ENCODE measurements around the gene GGNBP2.

Gene GGNBP2

GRCh38 chr17:36628576-36628975 lies 83.9 kb downstream of the GGNBP2 start:
- H3K9me3 Mint-ChIP-seq: no peaks in the 10 kb centered on the region
- no peaks in the 10 kb centered on the region for H3K36me3 Mint-ChIP-seq (ENCODE audit: low read depth)
- no peak overlapping the region for H3K27ac Mint-ChIP-seq
- peaks cover 9% of the 10 kb centered on the region for H3K27me3 Mint-ChIP-seq
- H3K4me1 Mint-ChIP-seq (ENCODE audit: low read depth): peaks cover 6% of the 10 kb centered on the region
- intact Hi-C loops (cut with micrococcal nuclease): loop anchor here (10.0 kb wide), 1 partner anchor 746 kb away; the partner anchor contains the start of gene C17orf78
- H3K4me3 Mint-ChIP-seq: no peak overlapping the region

GRCh38 chr17:36629252-36629847 lies 84.6 kb downstream of the GGNBP2 start:
- Mint-ChIP-seq H3K4me1 (ENCODE audit: low read depth) (peaks cover 6% of the 10 kb centered on the region), H3K9me3 (no peaks in the 10 kb centered on the region), H3K36me3 (ENCODE audit: low read depth) (no peaks in the 10 kb centered on the region), H3K4me3 (no peak overlapping the region), H3K27ac (no peak overlapping the region), H3K27me3 (peaks cover 9% of the 10 kb centered on the region)
- intact Hi-C loops (cut with micrococcal nuclease): loop anchor here (1.0 to 10.0 kb wide), 2 partner anchors 418 to 745 kb away; partner anchors contain the start of gene C17orf78

- H3K4me1 Mint-ChIP-seq (ENCODE audit: low read depth): peaks cover 5% of the 10 kb centered on the region
- H3K9me3 Mint-ChIP-seq: no peaks in the 10 kb centered on the region
- H3K4me3 Mint-ChIP-seq: no peak overlapping the region
- intact Hi-C loops (cut with micrococcal nuclease): loop anchor here (1.0 to 10.0 kb wide), 2 partner anchors 417 to 745 kb away; partner anchors contain the start of gene C17orf78
- H3K27me3 Mint-ChIP-seq: peaks cover 10% of the 10 kb centered on the region
- H3K36me3 Mint-ChIP-seq (ENCODE audit: low read depth): no peaks in the 10 kb centered on the region
- no peak overlapping the region for H3K27ac Mint-ChIP-seq
Observed at GRCh38 chr17:36629970-36630502, 85.3 kb downstream of the GGNBP2 start.

GRCh38 chr17:36631022-36631421 lies 86.3 kb downstream of the GGNBP2 start:
- H3K9me3 Mint-ChIP-seq: no peaks in the 10 kb centered on the region
- H3K27ac Mint-ChIP-seq: no peak overlapping the region
- intact Hi-C loops (cut with micrococcal nuclease): no loop called here
- no peaks in the 10 kb centered on the region for H3K4me1 Mint-ChIP-seq (ENCODE audit: low read depth)
- no peaks in the 10 kb centered on the region for H3K36me3 Mint-ChIP-seq (ENCODE audit: low read depth)
- no peak overlapping the region for H3K4me3 Mint-ChIP-seq
- H3K27me3 Mint-ChIP-seq: peaks cover 15% of the 10 kb centered on the region

GRCh38 chr17:36632916-36633771 lies 88.4 kb downstream of the GGNBP2 start:
- no peaks in the 10 kb centered on the region for H3K9me3 Mint-ChIP-seq
- no peak overlapping the region for H3K4me3 Mint-ChIP-seq
- no peaks in the 10 kb centered on the region for H3K4me1 Mint-ChIP-seq (ENCODE audit: low read depth)
- H3K27me3 Mint-ChIP-seq: peaks cover 22% of the 10 kb centered on the region
- H3K36me3 Mint-ChIP-seq (ENCODE audit: low read depth): no peaks in the 10 kb centered on the region
- H3K27ac Mint-ChIP-seq: no peak overlapping the region
- intact Hi-C loops (cut with micrococcal nuclease): no loop called here
